Testis (tissue), 3 donors: Measurements from ENCODE around the gene TCF23. TPM values are rescaled to one million over a fixed set of nuclear protein-coding genes. Genes with fewer than 3 reads are reported as not detected.

Experiments
- DNase-seq: peaks from one replicate; pipeline ENCODE4 v3.0.0-alpha.2; 2019
- H3K27ac ChIP-seq, 2 donors: fragments of 200-600 bp; sonication (generic); one replicate each; pipeline ENCODE4 v1.5.1; 2019
- H3K27me3 ChIP-seq: fragments of 200-600 bp; sonication (generic); one replicate; pipeline ENCODE4 v1.5.1; 2019
- H3K36me3 ChIP-seq: fragments of 200-600 bp; sonication (generic); one replicate; pipeline ENCODE4 v1.5.1; 2017; ENCODE audit warnings: low read depth; ENCODE audit errors: missing control alignments
- H3K4me1 ChIP-seq: fragments of 200-600 bp; sonication (generic); one replicate; pipeline ENCODE4 v1.5.1; 2019
- H3K4me3 ChIP-seq, 2 donors: fragments of 200-600 bp; sonication (generic); one replicate each; pipeline ENCODE4 v1.5.1; 2017 to 2019
- H3K9me3 ChIP-seq: fragments of 200-600 bp; sonication (generic); one replicate; pipeline ENCODE4 v1.5.1; 2017
- CTCF ChIP-seq, 3 experiments: fragments of 450-650 bp in 2 of 3; fragments of 200-600 bp in 1 of 3; sonication (generic) in 1 of 3; IDR thresholded peaks; one replicate each; pipeline ENCODE4 v1.5.1; 2016 to 2019; ENCODE audit warnings: antibody characterized with exemption in 3 of 3, mild to moderate bottlenecking in 2 of 3, moderate library complexity in 1 of 3
- POLR2A ChIP-seq: fragments of 450-650 bp; IDR thresholded peaks from one replicate; pipeline ENCODE4 v1.6.1; 2017; ENCODE audit warnings: antibody characterized with exemption, mild to moderate bottlenecking, moderate library complexity
- WGBS, 2 donors: methylation state at CpG; one replicate each; pipeline ENCODE4 v1.1.5; 2018; 5-methylcytosine and 5-hydroxymethylcytosine counted together
- intact Hi-C: fragments of 100-400 bp; cut with DNase I; formaldehyde crosslinking; loops from one replicate; pipeline ENCODE4 v1.15.1; 2023; ENCODE audit warnings: low total_unique reads
- polyA plus RNA-seq: library from polyadenylated mRNA; stranded (reverse); fragments of 350-450 nt; fragmentation: Illumina TruSeq; extraction: RNeasy Lipid Tissue Mini Kit (QIAGEN cat#74804); gene quantifications from one replicate; pipeline ENCODE4 v1.2.3, GENCODE V29; 2014; ENCODE audit warnings: low read depth, low replicate concordance; ENCODE audit not compliant: insufficient read depth
- total RNA-seq, 2 donors: library from RNA; depleted of rRNA; stranded (reverse); fragments of >200 nt; gene quantifications; one replicate each; pipeline ENCODE4 v1.2.3, GENCODE V29; 2016

TCF23 gene
- total and polyA plus RNA-seq, 3 donors from 2014 or later = 5.5 to 6.7 (median 6.6) TPM

GRCh38 chr2:27164960-27165763, 16.4 kb downstream of the TCF23 start:
- H3K9me3 ChIP-seq = no peaks in the 10 kb centered on the region
- DNase-seq = no peak
- TF ChIP-seq POLR2A (no peak), CTCF (IDR thresholded peaks at IDR 0.05) (no peak)
- H3K36me3 ChIP-seq = no peaks in the 10 kb centered on the region
- WGBS, 2 donors = 89% methylated on average over 8 of the region's 8 CpGs
- no peaks in the 10 kb centered on the region for H3K27me3 ChIP-seq
- intact Hi-C loops = no loop called here
- peaks cover 8% of the 10 kb centered on the region for H3K4me1 ChIP-seq
- H3K4me3 ChIP-seq = no peak overlapping the region
- no peak overlapping the region for H3K27ac ChIP-seq

DNA sequence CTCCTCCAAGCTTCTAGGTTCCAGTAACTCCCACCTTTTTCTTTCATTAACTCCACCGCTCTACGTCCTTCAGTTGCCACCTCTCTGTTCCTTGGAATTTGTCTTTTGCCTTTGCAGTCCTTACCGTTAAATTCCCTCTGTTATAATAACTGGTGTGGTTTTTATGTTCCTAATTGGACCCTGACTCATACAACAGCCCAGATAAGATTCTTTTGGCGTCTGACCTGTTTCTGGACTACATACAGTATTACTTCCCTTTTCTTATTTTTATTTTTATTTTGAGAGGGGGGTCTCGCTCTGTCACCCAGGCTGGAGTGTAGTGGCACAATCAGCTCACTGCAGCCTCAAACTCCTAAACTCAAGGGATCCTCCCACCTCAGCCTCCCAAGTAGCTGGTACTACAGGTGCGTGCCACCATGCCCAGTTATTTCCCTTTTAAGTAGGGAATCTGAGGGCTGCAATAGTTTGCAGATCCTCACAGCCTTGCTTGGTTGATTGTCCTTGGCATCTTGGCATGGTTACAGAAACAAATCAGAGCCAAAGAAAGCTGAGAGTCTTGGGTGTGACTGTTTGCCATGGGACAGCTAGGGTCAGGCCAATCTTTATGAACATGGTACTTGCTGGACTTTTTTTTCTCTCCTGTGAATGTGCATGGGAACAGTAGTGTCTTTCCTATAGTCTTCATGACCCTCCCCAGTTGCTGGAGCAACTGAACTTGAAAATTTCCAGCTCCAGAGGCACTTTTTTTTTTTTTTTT, 22.0 kb downstream of the TCF23 start:
- H3K36me3 ChIP-seq = no peaks in the 10 kb centered on the region
- no peaks in the 10 kb centered on the region for H3K27me3 ChIP-seq
- peaks cover 10% of the 10 kb centered on the region for H3K4me1 ChIP-seq
- intact Hi-C loops = no loop called here
- WGBS, 2 donors = 43 to 49% methylated on average over 6 of the region's 6 CpGs
- DNase-seq = no peak
- TF ChIP-seq CTCF (IDR thresholded peaks at IDR 0.05) (no peak), POLR2A (no peak)
- no peak overlapping the region for H3K4me3 ChIP-seq
- no peaks in the 10 kb centered on the region for H3K9me3 ChIP-seq
- H3K27ac ChIP-seq = peak overlapping the region; percentile 22 to 33

- Histone ChIP-seq H3K27ac (no peak overlapping the region), H3K36me3 (no peaks in the 10 kb centered on the region), H3K27me3 (no peaks in the 10 kb centered on the region), H3K4me1 (peaks cover 10% of the 10 kb centered on the region), H3K9me3 (no peaks in the 10 kb centered on the region), H3K4me3 (no peak overlapping the region)
- intact Hi-C loops = no loop called here
- WGBS, 2 donors = 85 to 86% methylated on average over 8 of the region's 8 CpGs
- TF ChIP-seq POLR2A (no peak), CTCF (IDR thresholded peaks at IDR 0.05) (no peak)
- DNase-seq = no peak
Measured at GRCh38 chr2:27171351-27171848, 22.6 kb downstream of the TCF23 start.

- no peak overlapping the region for H3K27ac ChIP-seq
- H3K4me1 ChIP-seq = peaks cover 11% of the 10 kb centered on the region
- no peak overlapping the region for H3K4me3 ChIP-seq
- WGBS, 2 donors = 90 to 91% methylated on average over 5 to 6 of the region's 6 CpGs
- intact Hi-C loops = no loop called here
- DNase-seq = no peak
- no peaks in the 10 kb centered on the region for H3K9me3 ChIP-seq
- TF ChIP-seq CTCF (IDR thresholded peaks at IDR 0.05) (no peak), POLR2A (no peak)
- H3K36me3 ChIP-seq = no peaks in the 10 kb centered on the region
- no peaks in the 10 kb centered on the region for H3K27me3 ChIP-seq
Measured at GRCh38 chr2:27174638-27175037, 25.8 kb downstream of the TCF23 start.
